Mesodermal cell (in vitro differentiated cells): ENCODE results near the gene ATP6AP2.
A peak's percentile ranks its signal among the peaks of the same experiment; 100 is the strongest.

Experiments used
- H3K27ac ChIP-seq: 2 replicates; pipeline ENCODE4 v1.7.0; 2013; ENCODE audit warnings: mild to moderate bottlenecking, low read depth, low read length, moderate library complexity; ENCODE audit not compliant: severe bottlenecking
- H3K36me3 ChIP-seq: 2 replicates; pipeline ENCODE4 v1.7.1; 2013; ENCODE audit warnings: mild to moderate bottlenecking, low read length, moderate library complexity; ENCODE audit not compliant: control insufficient read depth, insufficient read depth
- H3K4me1 ChIP-seq: one replicate; pipeline ENCODE4 v1.7.1; 2013; ENCODE audit warnings: mild to moderate bottlenecking, low read length; ENCODE audit not compliant: insufficient read depth, control insufficient read depth, poor library complexity, severe bottlenecking
- H3K4me3 ChIP-seq: 2 replicates; pipeline ENCODE4 v1.7.0; 2013; ENCODE audit warnings: low read length, control low read depth, mild to moderate bottlenecking; ENCODE audit not compliant: insufficient read depth, poor library complexity, severe bottlenecking; ENCODE audit errors: extremely low read depth
- H3K9me3 ChIP-seq: 2 replicates; pipeline ENCODE4 v1.7.1; 2013; ENCODE audit warnings: mild to moderate bottlenecking, low read length, moderate library complexity; ENCODE audit not compliant: control insufficient read depth
- WGBS, 2 experiments: methylation state at CpG; one replicate each; pipeline ENCODE4 v1.1.5; 2013; ENCODE audit warnings: missing lambda C conversion rate in 2 of 2; ENCODE audit not compliant: insufficient coverage in 2 of 2; 5-methylcytosine and 5-hydroxymethylcytosine counted together

Gene ATP6AP2

DNA sequence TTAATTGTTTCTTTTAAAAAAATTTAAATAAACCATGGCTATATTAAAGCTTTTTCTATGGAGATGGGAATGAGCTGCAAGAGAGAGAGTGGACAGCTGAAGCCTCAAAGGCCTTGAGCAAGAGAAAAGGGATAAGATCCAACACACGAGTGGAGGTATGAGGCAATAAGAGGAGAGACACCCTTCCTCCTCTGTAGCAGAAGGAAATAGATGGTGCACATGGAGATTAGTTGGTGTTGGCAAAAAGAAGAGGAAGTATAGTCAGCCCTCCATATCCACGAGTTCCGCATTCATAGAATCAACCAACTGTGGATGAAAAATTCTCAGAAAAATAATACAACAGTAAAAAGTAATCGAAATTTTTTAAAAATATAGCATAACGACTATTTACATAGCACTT is 63.4 kb downstream of the ATP6AP2 start:
- WGBS, 2 experiments = no CpG with 5 or more reads among the region's 5 CpGs
- H3K4me3 ChIP-seq = no peak overlapping the region
- no peaks in the 10 kb centered on the region for H3K4me1 ChIP-seq
- peaks cover 23% of the 10 kb centered on the region for H3K36me3 ChIP-seq
- no peak overlapping the region for H3K27ac ChIP-seq
- H3K9me3 ChIP-seq = no peaks in the 10 kb centered on the region

DNA sequence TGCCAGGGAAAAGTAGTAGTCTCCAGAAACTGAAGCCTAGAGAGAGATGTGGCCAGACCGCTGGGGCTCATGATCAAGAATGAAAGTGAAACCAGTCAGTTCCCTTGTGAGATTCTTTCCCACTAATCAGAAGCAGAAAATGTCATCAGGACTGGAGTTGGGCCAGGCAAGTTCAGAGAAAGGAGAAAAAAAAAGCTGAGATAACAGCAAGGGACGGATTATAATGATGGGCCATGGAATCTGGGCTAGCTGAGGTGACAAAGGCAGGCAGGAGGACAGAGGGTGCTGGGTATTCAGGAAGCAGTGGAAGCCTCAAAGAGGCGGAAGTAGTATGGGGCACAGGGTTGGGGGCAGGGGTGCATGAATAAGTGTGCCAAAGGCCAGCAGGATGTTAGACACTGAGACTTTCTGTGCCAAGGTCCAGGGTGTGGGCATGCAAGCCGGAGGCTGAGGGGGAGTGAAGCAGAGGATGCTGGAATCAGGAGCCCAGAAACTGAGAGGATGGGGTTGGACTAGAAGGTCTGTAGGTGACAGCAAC is 64.1 kb downstream of the ATP6AP2 start:
- no peak overlapping the region for H3K27ac ChIP-seq
- 91 to 100% methylated on average over 1 to 4 of the region's 4 CpGs for WGBS, 2 experiments
- no peak overlapping the region for H3K4me3 ChIP-seq
- H3K4me1 ChIP-seq = no peaks in the 10 kb centered on the region
- peaks cover 16% of the 10 kb centered on the region for H3K36me3 ChIP-seq
- H3K9me3 ChIP-seq = no peaks in the 10 kb centered on the region

GRCh38 chrX:40646489-40647306 is 65.9 kb downstream of the ATP6AP2 start:
- H3K36me3 ChIP-seq = peaks cover 14% of the 10 kb centered on the region
- H3K4me3 ChIP-seq = peak overlapping the region; percentile 62
- 0 to 48% methylated on average over 2 of the region's 33 CpGs for WGBS, 2 experiments
- no peaks in the 10 kb centered on the region for H3K9me3 ChIP-seq
- no peaks in the 10 kb centered on the region for H3K4me1 ChIP-seq
- H3K27ac ChIP-seq = no peak overlapping the region

GRCh38 chrX:40647307-40648197 is 66.8 kb downstream of the ATP6AP2 start, which contains the start of gene CXorf38:
Gene CXorf38, minus strand, starts transcription at chrX:40647561. Its CDS starts 41 bp downstream, at chrX:40647520.
- H3K4me3 ChIP-seq = peak within 1 kb of the TSS; percentile 62
- peaks cover 11% of the 10 kb centered on the region for H3K36me3 ChIP-seq
- H3K9me3 ChIP-seq = no peaks in the 10 kb centered on the region
- 0 to 3% methylated on average over 7 to 23 of the region's 66 CpGs for WGBS, 2 experiments
- H3K4me1 ChIP-seq = no peaks in the 10 kb centered on the region
- H3K27ac ChIP-seq = peak within 1 kb of the TSS; percentile 80

DNA sequence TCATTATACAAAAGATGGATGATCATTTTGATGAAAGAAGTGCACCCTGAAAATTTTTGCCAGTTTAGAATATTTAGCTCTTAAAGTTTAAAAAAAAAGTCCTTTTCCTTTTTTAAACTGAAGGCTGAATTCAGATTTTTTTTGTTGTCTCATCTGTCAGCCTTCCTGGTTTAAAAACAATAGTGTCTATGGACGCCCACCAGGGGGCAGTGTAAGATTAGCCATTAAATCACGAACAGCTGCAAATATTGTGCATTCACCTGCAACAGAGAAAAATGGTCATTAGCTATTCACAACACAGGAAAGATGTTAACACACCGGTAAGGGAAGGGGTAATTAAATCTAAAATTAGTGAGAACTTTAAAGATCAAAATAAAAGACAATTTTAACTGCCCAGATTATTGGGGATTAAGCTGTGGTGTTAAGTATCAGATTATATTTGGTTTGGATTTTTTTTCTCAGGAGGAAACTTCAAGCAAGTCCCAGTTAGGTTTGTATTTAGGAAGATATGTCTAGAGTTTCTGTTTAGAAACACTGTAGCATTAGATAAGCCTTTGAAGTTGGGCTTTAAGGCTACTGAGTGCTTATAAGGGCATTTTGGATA is 71.0 kb downstream of the ATP6AP2 start:
- H3K9me3 ChIP-seq = no peaks in the 10 kb centered on the region
- H3K27ac ChIP-seq = no peak overlapping the region
- H3K36me3 ChIP-seq = peaks cover 17% of the 10 kb centered on the region
- WGBS, 2 experiments = no CpG with 5 or more reads among the region's 3 CpGs
- H3K4me1 ChIP-seq = no peaks in the 10 kb centered on the region
- H3K4me3 ChIP-seq = no peak overlapping the region

DNA sequence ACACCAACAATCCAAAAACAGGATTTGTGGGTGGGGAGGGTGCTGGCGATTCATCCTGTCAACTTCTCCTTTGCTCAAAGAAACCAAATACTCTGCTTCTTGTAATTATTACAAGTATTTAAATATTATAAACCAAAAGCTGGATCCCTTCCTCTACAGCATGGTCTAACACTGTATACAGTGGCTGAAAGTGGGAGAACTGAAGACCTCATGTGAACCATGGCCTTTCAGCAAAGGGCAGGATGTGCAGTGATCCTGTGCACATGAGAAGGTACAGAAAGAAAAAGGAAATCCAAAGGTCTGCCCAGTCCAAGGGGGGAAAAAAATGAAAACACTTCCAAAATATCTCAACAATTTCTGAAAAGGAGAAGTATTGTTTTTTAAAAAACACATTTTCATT is 71.9 kb downstream of the ATP6AP2 start:
- WGBS, 2 experiments = no CpG with 5 or more reads among the region's 1 CpG
- no peaks in the 10 kb centered on the region for H3K4me1 ChIP-seq
- no peak overlapping the region for H3K27ac ChIP-seq
- no peaks in the 10 kb centered on the region for H3K9me3 ChIP-seq
- no peak overlapping the region for H3K4me3 ChIP-seq
- H3K36me3 ChIP-seq = peaks cover 24% of the 10 kb centered on the region

GRCh38 chrX:40653535-40653934 is 72.8 kb downstream of the ATP6AP2 start:
- Histone ChIP-seq H3K27ac (no peak overlapping the region), H3K4me3 (no peak overlapping the region), H3K36me3 (peaks cover 29% of the 10 kb centered on the region), H3K4me1 (no peaks in the 10 kb centered on the region), H3K9me3 (no peaks in the 10 kb centered on the region)
- WGBS, 2 experiments = no CpG with 5 or more reads among the region's 2 CpGs
